Endometrium (tissue), 2 donors: ENCODE results near the gene ZIM2.

Experiments
- FAIRE-seq: peaks from 2 replicates; lab custom pipeline; 2012; peaks lifted over from hg19 to GRCh38; lab: Jason Lieb, UNC
- donor health status: control.
- donor health status: control.

The ZIM2 gene

GRCh38 chr19:56806639-56807038 lies 33.9 kb downstream of the ZIM2 start:
- FAIRE-seq, result no peak

GRCh38 chr19:56778351-56778750 lies 62.2 kb downstream of the ZIM2 start:
- no peak for FAIRE-seq

- FAIRE-seq, result no peak
These were observed 70.9 kb downstream of the ZIM2 start for GRCh38 chr19:56769650-56770049.

GRCh38 chr19:56765137-56765536 lies 75.4 kb downstream of the ZIM2 start:
- no peak for FAIRE-seq

GRCh38 chr19:56764196-56764695 lies 76.3 kb downstream of the ZIM2 start:
- no peak for FAIRE-seq

GRCh38 chr19:56760842-56761241 lies 79.7 kb downstream of the ZIM2 start:
- FAIRE-seq, result no peak

- FAIRE-seq, result no peak
These were observed 81.0 kb downstream of the ZIM2 start for GRCh38 chr19:56759531-56759930.

- no peak for FAIRE-seq
These were observed 89.4 kb downstream of the ZIM2 start for GRCh38 chr19:56751078-56751489.

GRCh38 chr19:56750658-56751057 lies 89.9 kb downstream of the ZIM2 start:
- no peak for FAIRE-seq

- FAIRE-seq, result peak; percentile 80
These were observed 92.1 kb downstream of the ZIM2 start for GRCh38 chr19:56748378-56748777.

- no peak for FAIRE-seq
These were observed 94.2 kb downstream of the ZIM2 start for GRCh38 chr19:56746367-56746766.

GRCh38 chr19:56740501-56740900 lies 100.0 kb downstream of the ZIM2 start:
- FAIRE-seq, result no peak

- no peak for FAIRE-seq
These were observed 104.0 kb downstream of the ZIM2 start for GRCh38 chr19:56736571-56736970.

GRCh38 chr19:56732976-56733375 lies 107.5 kb downstream of the ZIM2 start:
- FAIRE-seq, result no peak

- FAIRE-seq, result no peak
These were observed 112.8 kb downstream of the ZIM2 start for GRCh38 chr19:56727677-56728076.

- peak; percentile 81 for FAIRE-seq
These were observed 114.6 kb downstream of the ZIM2 start for GRCh38 chr19:56725829-56726424.
